GM19239 (cell line): ENCODE results near the gene STEAP4.

Experiments used
- DNase-seq: peaks from one replicate; pipeline ENCODE4 v3.0.0; 2011; ENCODE audit warnings: low spot score; ENCODE audit not compliant: insufficient read length
- FAIRE-seq: peaks from 2 replicates; lab custom pipeline; 2011; peaks lifted over from hg19 to GRCh38; lab: Jason Lieb, UNC

The STEAP4 gene

DNA sequence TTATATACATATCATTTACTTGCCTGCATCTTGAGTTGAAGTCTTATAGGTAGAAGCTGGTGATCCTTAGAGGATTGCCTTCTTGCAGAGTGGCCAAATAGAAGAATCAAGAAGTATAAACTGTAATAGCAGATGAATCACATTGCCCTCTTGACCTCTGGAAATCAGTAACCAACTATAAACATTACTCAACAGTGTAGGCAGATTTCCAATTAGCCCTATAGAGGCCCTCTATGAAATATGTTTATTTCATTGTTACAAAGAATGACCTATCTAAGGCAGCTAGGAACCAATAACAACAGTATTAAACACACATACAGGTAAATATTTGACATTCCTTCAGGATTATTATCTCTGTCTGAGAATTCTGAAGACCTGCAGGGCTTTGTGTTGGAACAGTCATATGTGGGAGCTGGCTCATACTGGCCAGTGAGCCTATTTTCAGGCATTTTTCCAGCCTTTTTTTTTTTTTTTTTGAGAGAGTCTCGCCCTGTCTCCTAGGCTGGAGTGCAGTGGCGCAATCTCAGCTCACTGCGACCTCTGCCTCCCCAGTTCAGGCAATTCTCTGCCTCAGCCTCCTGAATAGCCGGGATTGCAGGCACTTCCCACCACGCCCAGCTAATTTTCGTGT, 79.7 kb downstream of the STEAP4 start:
- DNase-seq = no peak
- FAIRE-seq = no peak

GRCh38 chr7:88226201-88226600, 80.5 kb downstream of the STEAP4 start:
- DNase-seq = no peak
- FAIRE-seq = no peak

GRCh38 chr7:88224601-88225275, 82.0 kb downstream of the STEAP4 start:
- DNase-seq = no peak
- no peak for FAIRE-seq

GRCh38 chr7:88223265-88223664, 83.4 kb downstream of the STEAP4 start:
- no peak for DNase-seq
- no peak for FAIRE-seq
